Measurements from ENCODE around the gene SOX11.
"Not testable (repeated sequence)": the region's sequence is repeated elsewhere in the genome, so short reads cannot be mapped to it uniquely, and the experiment has no call there.

SOX11 gene

GRCh38 chr2:5665066-5665465 is 27.1 kb upstream of the SOX11 start:
- H3K27me3 ChIP-seq (ENCODE audit: low read length), result no peaks in the 10 kb centered on the region
- H3K9ac ChIP-seq (ENCODE audit: low read length), result no peak overlapping the region
- H2AFZ ChIP-seq (ENCODE audit: low read depth, low read length, severe bottlenecking), result no peak overlapping the region
- no peaks in the 10 kb centered on the region for H3K36me3 ChIP-seq (ENCODE audit: low read length)
- H4K20me1 ChIP-seq (ENCODE audit: low read depth, low read length), result no peaks in the 10 kb centered on the region
- no peaks in the 10 kb centered on the region for H3F3A ChIP-seq (ENCODE audit: insufficient read depth)
- no peaks in the 10 kb centered on the region for H3K9me3 ChIP-seq (ENCODE audit: insufficient read depth, low read length)
- H3K79me2 ChIP-seq (ENCODE audit: insufficient read depth, low read length), result no peaks in the 10 kb centered on the region
- TF ChIP-seq CTCF (IDR thresholded peaks at IDR 0.05; ENCODE audit: insufficient read depth, low read length, poor library complexity, severe bottlenecking) (no peak), EZH2phosphoT487 (conservative IDR thresholded peaks at IDR 0.05; ENCODE audit: low read length) (no peak)
- H3K9me2 ChIP-seq (replicated peaks; ENCODE audit: insufficient read depth, low read length), result no peaks in the 10 kb centered on the region
- H3K4me2 ChIP-seq (ENCODE audit: low read depth, low read length, poor library complexity, severe bottlenecking), result no peak overlapping the region
- no peak overlapping the region for H3K27ac ChIP-seq (ENCODE audit: low read depth, low read length)
- no peak overlapping the region for H3K4me3 ChIP-seq (ENCODE audit: insufficient read depth, low read length, poor library complexity, severe bottlenecking)

GRCh38 chr2:5666798-5667197 is 25.4 kb upstream of the SOX11 start:
- Histone ChIP-seq H3K9me2 (replicated peaks; ENCODE audit: insufficient read depth, low read length) (no peaks in the 10 kb centered on the region), H3K9me3 (ENCODE audit: insufficient read depth, low read length) (no peaks in the 10 kb centered on the region), H3K27ac (ENCODE audit: low read depth, low read length) (no peak overlapping the region), H3K9ac (ENCODE audit: low read length) (no peak overlapping the region), H3K79me2 (ENCODE audit: insufficient read depth, low read length) (no peaks in the 10 kb centered on the region), H3K27me3 (ENCODE audit: low read length) (no peaks in the 10 kb centered on the region), H2AFZ (ENCODE audit: low read depth, low read length, severe bottlenecking) (no peak overlapping the region), H3K4me2 (ENCODE audit: low read depth, low read length, poor library complexity, severe bottlenecking) (no peak overlapping the region), H4K20me1 (ENCODE audit: low read depth, low read length) (no peaks in the 10 kb centered on the region), H3F3A (ENCODE audit: insufficient read depth) (no peaks in the 10 kb centered on the region), H3K4me3 (ENCODE audit: insufficient read depth, low read length, poor library complexity, severe bottlenecking) (no peak overlapping the region), H3K36me3 (ENCODE audit: low read length) (no peaks in the 10 kb centered on the region)
- TF ChIP-seq EZH2phosphoT487 (conservative IDR thresholded peaks at IDR 0.05; ENCODE audit: low read length) (no peak), CTCF (IDR thresholded peaks at IDR 0.05; ENCODE audit: insufficient read depth, low read length, poor library complexity, severe bottlenecking) (no peak)

GRCh38 chr2:5667655-5668054 is 24.5 kb upstream of the SOX11 start:
- not testable (repeated sequence) for H3K79me2 ChIP-seq (ENCODE audit: insufficient read depth, low read length); H2AFZ ChIP-seq (ENCODE audit: low read depth, low read length, severe bottlenecking); H3K4me2 ChIP-seq (ENCODE audit: low read depth, low read length, poor library complexity, severe bottlenecking); H3K4me3 ChIP-seq (ENCODE audit: insufficient read depth, low read length, poor library complexity, severe bottlenecking); H3K36me3 ChIP-seq (ENCODE audit: low read length); H3K9me3 ChIP-seq (ENCODE audit: insufficient read depth, low read length); H3K27me3 ChIP-seq (ENCODE audit: low read length); H4K20me1 ChIP-seq (ENCODE audit: low read depth, low read length); H3F3A ChIP-seq (ENCODE audit: insufficient read depth); H3K9ac ChIP-seq (ENCODE audit: low read length); H3K9me2 ChIP-seq (replicated peaks; ENCODE audit: insufficient read depth, low read length); H3K27ac ChIP-seq (ENCODE audit: low read depth, low read length)

- Histone ChIP-seq H3K4me2 (ENCODE audit: low read depth, low read length, poor library complexity, severe bottlenecking) (no peak overlapping the region), H3K9me2 (replicated peaks; ENCODE audit: insufficient read depth, low read length) (no peaks in the 10 kb centered on the region), H3F3A (ENCODE audit: insufficient read depth) (no peaks in the 10 kb centered on the region), H3K4me3 (ENCODE audit: insufficient read depth, low read length, poor library complexity, severe bottlenecking) (no peak overlapping the region), H3K9ac (ENCODE audit: low read length) (no peak overlapping the region), H3K79me2 (ENCODE audit: insufficient read depth, low read length) (no peaks in the 10 kb centered on the region), H3K36me3 (ENCODE audit: low read length) (no peaks in the 10 kb centered on the region), H4K20me1 (ENCODE audit: low read depth, low read length) (no peaks in the 10 kb centered on the region), H3K9me3 (ENCODE audit: insufficient read depth, low read length) (no peaks in the 10 kb centered on the region), H3K27ac (ENCODE audit: low read depth, low read length) (no peak overlapping the region), H3K27me3 (ENCODE audit: low read length) (no peaks in the 10 kb centered on the region), H2AFZ (ENCODE audit: low read depth, low read length, severe bottlenecking) (no peak overlapping the region)
- TF ChIP-seq CTCF (IDR thresholded peaks at IDR 0.05; ENCODE audit: insufficient read depth, low read length, poor library complexity, severe bottlenecking) (no peak), EZH2phosphoT487 (conservative IDR thresholded peaks at IDR 0.05; ENCODE audit: low read length) (no peak)
Observed at GRCh38 chr2:5668682-5669250, 23.4 kb upstream of the SOX11 start.
